Caco-2 (cell line): ENCODE data around the gene TOMM40. TPM values are rescaled to one million over a fixed set of nuclear protein-coding genes. Genes with fewer than 3 reads are reported as not detected.

Source experiments
- BruUV-seq: library from RNA; stranded (reverse); fragments of 400-500 nt; replicated peaks from 2 replicates; lab custom pipeline; 2021; lab: Mats Ljungman, UMichigan
- CTCF ChIA-PET: fragments of 300-600 bp; sonication (Branson Sonifier 250); formaldehyde crosslinking; loops from one replicate; lab custom pipeline; 2022; ENCODE audit warnings: antibody characterized with exemption; lab: Charles Lee
- POLR2A ChIA-PET: fragments of 300-600 bp; sonication (Branson Sonifier 250); formaldehyde crosslinking; loops from one replicate; lab custom pipeline; 2022; ENCODE audit warnings: antibody characterized with exemption; lab: Charles Lee
- DNase-seq, 2 experiments: peaks; one replicate each; pipeline versions ENCODE4 v3.0.0 to v3.0.0-alpha.2; 2020 to 2022
- H3K27me3 ChIP-seq: replicated peaks from 2 replicates; pipeline ENCODE4 v1.6.0; 2011; ENCODE audit warnings: low read length; ENCODE audit not compliant: control insufficient read depth, insufficient read depth
- H3K36me3 ChIP-seq: 2 replicates; pipeline ENCODE4 v1.5.1; 2011; ENCODE audit warnings: low read length; ENCODE audit not compliant: control insufficient read depth, insufficient read depth
- H3K4me1 ChIP-seq: fragments of 250-450 bp; sonication (Bioruptor Pico); 2 replicates; pipeline ENCODE4 v1.5.1; 2020; ENCODE audit warnings: mild to moderate bottlenecking
- H3K4me3 ChIP-seq: 2 replicates; pipeline ENCODE4 v1.5.1; 2011; ENCODE audit warnings: low read depth, mild to moderate bottlenecking, control low read depth, low read length
- H3K9me3 ChIP-seq: fragments of 250-450 bp; sonication (Bioruptor Pico); 2 replicates; pipeline ENCODE4 v1.5.1; 2020; ENCODE audit warnings: mild to moderate bottlenecking, moderate library complexity
- H3K27ac Mint-ChIP-seq: one replicate; pipeline ENCODE4 v1.8.0; 2022; ENCODE audit warnings: mixed read lengths; ENCODE audit not compliant: unreplicated experiment
- H3K27me3 Mint-ChIP-seq: one replicate; pipeline ENCODE4 v1.8.0; 2022; ENCODE audit warnings: mixed read lengths; ENCODE audit not compliant: insufficient read depth, unreplicated experiment
- H3K36me3 Mint-ChIP-seq: one replicate; pipeline ENCODE4 v1.8.0; 2022; ENCODE audit warnings: mild to moderate bottlenecking, mixed read lengths; ENCODE audit not compliant: insufficient read depth, unreplicated experiment
- H3K4me1 Mint-ChIP-seq: one replicate; pipeline ENCODE4 v1.8.0; 2022; ENCODE audit warnings: low read depth, mixed read lengths; ENCODE audit not compliant: unreplicated experiment
- H3K4me3 Mint-ChIP-seq: one replicate; pipeline ENCODE4 v1.8.0; 2022; ENCODE audit warnings: mild to moderate bottlenecking, moderate library complexity, mixed read lengths; ENCODE audit not compliant: unreplicated experiment
- H3K9me3 Mint-ChIP-seq: one replicate; pipeline ENCODE4 v1.8.0; 2022; ENCODE audit warnings: mixed read lengths; ENCODE audit not compliant: unreplicated experiment
- intact Hi-C: fragments of 100-400 bp; cut with micrococcal nuclease; formaldehyde crosslinking; loops from one replicate; pipeline ENCODE4 v1.10.0; 2022; ENCODE audit not compliant: unreplicated experiment
- total RNA-seq: library from RNA; stranded (reverse); gene quantifications from 2 replicates; pipeline ENCODE4 v1.2.3, GENCODE V29; 2022
- TF ChIP-seq, protein P1 (sequence below), 2 experiments: fragments of 200-600 bp in 1 of 2; IDR thresholded peaks; 1 replicate in 1 of 2; 2 replicates in 1 of 2; pipeline versions ENCODE4 v1.5.1 to v1.8.0; 2011 to 2022; ENCODE audit warnings: antibody characterized with exemption in 1 of 2, control low read depth in 1 of 2, inconsistent platforms in 1 of 2, low read depth in 1 of 2, low read length in 1 of 2, mild to moderate bottlenecking in 1 of 2, moderate library complexity in 1 of 2; ENCODE audit not compliant: insufficient read depth in 1 of 2, severe bottlenecking in 1 of 2, unreplicated experiment in 1 of 2

Gene TOMM40
- total RNA-seq, 1 experiment from 2014 or later: 205 TPM

DNA sequence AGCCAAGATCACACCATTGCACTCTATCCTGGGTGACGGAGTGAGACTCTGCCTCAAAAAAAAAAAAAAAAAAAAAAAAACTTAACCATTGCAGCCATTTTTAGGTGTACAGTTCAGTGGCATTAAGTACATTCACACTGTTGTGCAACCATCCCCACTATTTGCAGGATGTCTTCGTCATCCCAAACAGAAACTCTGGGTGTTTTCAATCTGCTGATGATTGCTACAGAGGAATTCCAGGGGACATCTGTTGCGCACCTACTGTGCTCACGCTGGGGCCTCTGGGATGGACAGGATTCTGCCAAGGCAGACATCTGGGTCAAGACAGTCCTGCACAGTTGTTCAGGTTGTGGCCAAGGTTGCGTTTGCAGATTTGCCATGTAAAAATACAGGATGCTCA, 48.6 kb downstream of the TOMM40 start:
- no TSS peak for BruUV-seq
- DNase-seq: no peak
- Mint-ChIP-seq H3K36me3 (peaks cover 4% of the 10 kb centered on the region), H3K4me3 (no peak overlapping the region), H3K27ac (no peak overlapping the region), H3K9me3 (no peaks in the 10 kb centered on the region), H3K4me1 (peaks cover 8% of the 10 kb centered on the region), H3K27me3 (no peaks in the 10 kb centered on the region)
- intact Hi-C loops: no loop called here
- Histone ChIP-seq H3K9me3 (no peaks in the 10 kb centered on the region), H3K36me3 (no peaks in the 10 kb centered on the region), H3K4me3 (no peak overlapping the region), H3K27me3 (no peaks in the 10 kb centered on the region), H3K4me1 (peaks cover 7% of the 10 kb centered on the region; the same call in 1 of the 2 replicates)
- TF ChIP-seq, protein P1, sequence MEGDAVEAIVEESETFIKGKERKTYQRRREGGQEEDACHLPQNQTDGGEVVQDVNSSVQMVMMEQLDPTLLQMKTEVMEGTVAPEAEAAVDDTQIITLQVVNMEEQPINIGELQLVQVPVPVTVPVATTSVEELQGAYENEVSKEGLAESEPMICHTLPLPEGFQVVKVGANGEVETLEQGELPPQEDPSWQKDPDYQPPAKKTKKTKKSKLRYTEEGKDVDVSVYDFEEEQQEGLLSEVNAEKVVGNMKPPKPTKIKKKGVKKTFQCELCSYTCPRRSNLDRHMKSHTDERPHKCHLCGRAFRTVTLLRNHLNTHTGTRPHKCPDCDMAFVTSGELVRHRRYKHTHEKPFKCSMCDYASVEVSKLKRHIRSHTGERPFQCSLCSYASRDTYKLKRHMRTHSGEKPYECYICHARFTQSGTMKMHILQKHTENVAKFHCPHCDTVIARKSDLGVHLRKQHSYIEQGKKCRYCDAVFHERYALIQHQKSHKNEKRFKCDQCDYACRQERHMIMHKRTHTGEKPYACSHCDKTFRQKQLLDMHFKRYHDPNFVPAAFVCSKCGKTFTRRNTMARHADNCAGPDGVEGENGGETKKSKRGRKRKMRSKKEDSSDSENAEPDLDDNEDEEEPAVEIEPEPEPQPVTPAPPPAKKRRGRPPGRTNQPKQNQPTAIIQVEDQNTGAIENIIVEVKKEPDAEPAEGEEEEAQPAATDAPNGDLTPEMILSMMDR (IDR thresholded peaks at IDR 0.05; ENCODE audit: insufficient read depth in 1 of 2, low read depth in 1 of 2, low read length in 1 of 2, severe bottlenecking in 1 of 2, unreplicated experiment in 1 of 2): no peak
- ChIA-PET POLR2A (interaction anchor here (0.7 kb wide), 1 partner anchor 532 kb away, joined by 10 read pairs; no protein-coding TSS in a partner anchor), CTCF (no interaction called here)

DNA sequence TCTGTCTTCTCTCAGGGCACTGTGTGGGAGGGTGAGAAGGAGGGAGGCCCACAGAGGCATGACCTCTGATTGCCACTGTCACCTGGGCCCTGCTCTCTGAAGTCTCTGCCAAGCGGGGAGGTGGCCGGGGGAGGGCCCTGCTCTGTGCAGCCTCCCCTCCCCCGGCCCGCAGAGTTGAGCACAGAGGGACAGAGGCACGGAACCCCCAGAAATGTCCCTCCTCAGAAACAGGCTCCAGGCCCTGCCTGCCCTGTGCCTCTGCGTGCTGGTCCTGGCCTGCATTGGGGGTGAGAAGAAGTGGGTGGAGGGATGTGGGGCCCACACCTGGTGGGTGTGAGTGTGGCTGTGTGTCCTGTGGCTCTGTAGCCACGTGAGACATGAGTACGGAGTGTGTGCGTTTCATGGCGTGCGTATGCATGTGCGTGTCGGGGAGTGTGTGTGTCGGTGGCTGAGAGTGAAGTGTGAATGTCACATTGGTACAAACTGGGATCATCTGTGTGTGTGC, 51.1 kb downstream of the TOMM40 start, which contains the start of gene APOC4:
APOC4 (plus strand) TSS at position 171 of the 505 bp plus-strand sequence; CDS start at position 212, 41 bp downstream.
- H3K27ac Mint-ChIP-seq: no peak within 1 kb of the TSS
- H3K4me3 Mint-ChIP-seq: no peak within 1 kb of the TSS
- no peaks in the 10 kb centered on the region for H3K27me3 Mint-ChIP-seq
- no peaks in the 10 kb centered on the region for H3K9me3 ChIP-seq
- POLR2A ChIA-PET: no interaction called here
- H3K36me3 Mint-ChIP-seq: no peaks in the 10 kb centered on the region
- no peaks in the 10 kb centered on the region for H3K9me3 Mint-ChIP-seq
- CTCF ChIA-PET: interaction anchor here (0.7 kb wide), 1 partner anchor 68 kb away, joined by 5 read pairs; no protein-coding TSS in a partner anchor
- no peaks in the 10 kb centered on the region for H3K27me3 ChIP-seq
- BruUV-seq: no TSS peak
- no peaks in the 10 kb centered on the region for H3K36me3 ChIP-seq
- H3K4me1 ChIP-seq: no peaks in the 10 kb centered on the region
- TF ChIP-seq, protein P1 (IDR thresholded peaks at IDR 0.05; ENCODE audit: insufficient read depth in 1 of 2, low read depth in 1 of 2, low read length in 1 of 2, severe bottlenecking in 1 of 2, unreplicated experiment in 1 of 2): no peak
- H3K4me1 Mint-ChIP-seq: no peaks in the 10 kb centered on the region
- no peak within 1 kb of the TSS for H3K4me3 ChIP-seq
- no peak for DNase-seq
- intact Hi-C loops: no loop called here

DNA sequence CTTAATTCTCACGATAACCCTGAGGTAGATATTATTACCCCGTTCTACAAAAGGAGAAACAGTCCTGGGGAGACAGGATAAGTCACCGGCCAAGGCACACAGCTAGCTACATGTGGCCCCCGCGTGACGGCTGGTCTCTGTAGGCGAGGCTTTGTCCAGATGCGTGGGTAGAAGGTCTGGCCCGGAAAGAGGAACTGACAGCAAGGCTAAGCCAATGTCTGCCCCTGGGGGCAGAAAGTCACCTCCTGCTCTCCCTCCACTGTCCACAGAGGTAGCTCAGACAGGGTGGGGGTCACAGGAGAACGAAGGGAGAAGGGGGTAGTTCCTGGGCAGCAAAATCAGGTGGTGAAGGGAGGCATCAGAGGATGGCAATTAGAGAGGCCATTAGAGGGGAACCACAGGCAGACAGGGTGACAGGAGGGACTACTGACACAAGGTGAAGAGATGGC, 52.8 kb downstream of the TOMM40 start:
- intact Hi-C loops: no loop called here
- Histone ChIP-seq H3K4me3 (no peak overlapping the region), H3K9me3 (no peaks in the 10 kb centered on the region), H3K27me3 (no peaks in the 10 kb centered on the region), H3K4me1 (no peaks in the 10 kb centered on the region), H3K36me3 (no peaks in the 10 kb centered on the region)
- ChIA-PET POLR2A (no interaction called here), CTCF (no interaction called here)
- no peak for DNase-seq
- Mint-ChIP-seq H3K36me3 (peaks cover 5% of the 10 kb centered on the region), H3K27ac (no peak overlapping the region), H3K9me3 (no peaks in the 10 kb centered on the region), H3K4me3 (no peak overlapping the region), H3K4me1 (no peaks in the 10 kb centered on the region), H3K27me3 (no peaks in the 10 kb centered on the region)
- BruUV-seq: no TSS peak
- TF ChIP-seq, protein P1 (IDR thresholded peaks at IDR 0.05; ENCODE audit: insufficient read depth in 1 of 2, low read depth in 1 of 2, low read length in 1 of 2, severe bottlenecking in 1 of 2, unreplicated experiment in 1 of 2): no peak
